Keratinocyte (primary cell): ENCODE data around the gene IFT81. TPM values are rescaled to one million over a fixed set of nuclear protein-coding genes. Genes with fewer than 3 reads are reported as not detected.
A peak's percentile ranks its signal among the peaks of the same experiment; 100 is the strongest.
"Not testable (repeated sequence)": the region's sequence is repeated elsewhere in the genome, so short reads cannot be mapped to it uniquely, and the experiment has no call there.

Experiments used
- DNase-seq: peaks from one replicate; pipeline ENCODE4 v3.0.0-alpha.2; 2011; ENCODE audit warnings: low read depth, missing footprints, low spot score
- FAIRE-seq: peaks from 2 replicates; lab custom pipeline; 2011; peaks lifted over from hg19 to GRCh38; lab: Jason Lieb, UNC
- H2AFZ ChIP-seq: 2 replicates; pipeline ENCODE4 v1.6.0; 2012; ENCODE audit warnings: low read length, control low read depth, inconsistent platforms; ENCODE audit not compliant: control insufficient read depth
- H3K27ac ChIP-seq: 2 replicates; pipeline ENCODE4 v1.5.1; 2011; ENCODE audit warnings: low read length; ENCODE audit not compliant: control insufficient read depth, insufficient read depth
- H3K27me3 ChIP-seq: 3 replicates; pipeline ENCODE4 v1.6.0; 2011; ENCODE audit warnings: low read length; ENCODE audit not compliant: control insufficient read depth, insufficient read depth; ENCODE audit errors: extremely low read depth
- H3K36me3 ChIP-seq, 2 experiments: 2 replicates in 1 of 2; 3 replicates in 1 of 2; pipeline ENCODE4 v1.5.1; 2011; ENCODE audit warnings: low read length in 2 of 2, mild to moderate bottlenecking in 1 of 2; ENCODE audit not compliant: control insufficient read depth in 2 of 2, insufficient read depth in 2 of 2; ENCODE audit errors: extremely low read depth in 1 of 2
- H3K4me1 ChIP-seq: 3 replicates; pipeline ENCODE4 v1.5.1; 2011; ENCODE audit warnings: low read length; ENCODE audit not compliant: control insufficient read depth, insufficient read depth; ENCODE audit errors: extremely low read depth
- H3K4me2 ChIP-seq: 3 replicates; pipeline ENCODE4 v1.6.0; 2011; ENCODE audit warnings: low read depth, low read length; ENCODE audit not compliant: control insufficient read depth, insufficient read depth; ENCODE audit errors: extremely low read depth
- H3K4me3 ChIP-seq, 3 experiments: fragments of 200-600 bp in 1 of 3; sonication (generic) in 1 of 3; 2 replicates in 2 of 3; 3 replicates in 1 of 3; pipeline ENCODE4 v1.5.1; 2011 to 2016; ENCODE audit warnings: low read length in 3 of 3, mild to moderate bottlenecking in 3 of 3, control low read depth in 2 of 3, inconsistent platforms in 1 of 3, low read depth in 1 of 3, mixed read lengths in 1 of 3, mixed run types in 1 of 3, moderate library complexity in 1 of 3; ENCODE audit not compliant: control insufficient read depth in 2 of 3, insufficient read depth in 2 of 3; ENCODE audit errors: extremely low read depth in 1 of 3
- H3K79me2 ChIP-seq: 2 replicates; pipeline ENCODE4 v1.6.0; 2012; ENCODE audit warnings: low read length; ENCODE audit not compliant: control insufficient read depth, insufficient read depth
- H3K9ac ChIP-seq: 3 replicates; pipeline ENCODE4 v1.6.0; 2011; ENCODE audit warnings: low read length; ENCODE audit not compliant: control insufficient read depth, insufficient read depth; ENCODE audit errors: extremely low read depth
- H3K9me1 ChIP-seq: 3 replicates; pipeline ENCODE4 v1.6.0; 2011; ENCODE audit warnings: low read length; ENCODE audit not compliant: control insufficient read depth, insufficient read depth; ENCODE audit errors: extremely low read depth
- H3K9me3 ChIP-seq: 2 replicates; pipeline ENCODE4 v1.5.1; 2012; ENCODE audit warnings: low read depth, low read length; ENCODE audit not compliant: control insufficient read depth
- H4K20me1 ChIP-seq: 3 replicates; pipeline ENCODE4 v1.6.0; 2011; ENCODE audit warnings: low read length; ENCODE audit not compliant: control insufficient read depth, insufficient read depth; ENCODE audit errors: extremely low read depth
- CTCF ChIP-seq, 3 experiments: IDR thresholded peaks in 1 of 3; conservative IDR thresholded peaks in 1 of 3; optimal IDR thresholded peaks in 1 of 3; 2 replicates in 2 of 3; 3 replicates in 1 of 3; pipeline versions ENCODE3 to v1.5.1; 2011; ENCODE audit warnings: low read length in 3 of 3, mild to moderate bottlenecking in 3 of 3, moderate library complexity in 2 of 3, control low read depth in 1 of 3, inconsistent platforms in 1 of 3; ENCODE audit not compliant: insufficient read depth in 2 of 3; ENCODE audit errors: extremely low read depth in 1 of 3
- EZH2 ChIP-seq: IDR thresholded peaks from one replicate; pipeline ENCODE4 v1.6.1; 2012; ENCODE audit warnings: inconsistent platforms, mild to moderate bottlenecking, low read length, moderate library complexity
- dilution Hi-C: fragments of 300-500 bp; cut with MboI; formaldehyde crosslinking; loops from one replicate; pipeline ENCODE4 v1.7.0; 2020; ENCODE audit warnings: low sequenced_read_pairs; ENCODE audit not compliant: extremely low pct_ligation_motif_present
- polyA plus RNA-seq, 5 experiments: library from polyadenylated mRNA; depleted of rRNA in 3 of 5; stranded (reverse) in 3 of 5; stranded (forward) in 1 of 5; unstranded in 1 of 5; fragments of >200 nt; gene quantifications; 1 replicate in 1 of 5; 2 replicates in 3 of 5; 3 replicates in 1 of 5; pipeline versions ENCODE4 v1.2.1 to v1.2.3, GENCODE V29; 2011 to 2012; ENCODE audit warnings: missing spikeins in 2 of 5, low read depth in 1 of 5, low replicate concordance in 1 of 5

The IFT81 gene
- polyA plus RNA-seq, 1 donor (not counting 4 experiments of a cell fraction or from before 2014, with no cell fraction given) = 8.9 TPM

- TF ChIP-seq EZH2 (no peak), CTCF (optimal IDR thresholded peaks at IDR 0.05 in 1 of 3, IDR thresholded peaks at IDR 0.05 in 1 of 3, conservative IDR thresholded peaks at IDR 0.05 in 1 of 3; ENCODE audit: extremely low read depth in 1 of 3, insufficient read depth in 2 of 3, low read length in 3 of 3) (no peak)
- no peak overlapping the region for H3K27ac ChIP-seq
- H3K4me1 ChIP-seq = no peaks in the 10 kb centered on the region
- H3K9me3 ChIP-seq = no peaks in the 10 kb centered on the region
- H3K9ac ChIP-seq = no peak overlapping the region
- H3K79me2 ChIP-seq = no peaks in the 10 kb centered on the region
- no peak for DNase-seq
- no peak overlapping the region for H3K4me2 ChIP-seq
- FAIRE-seq = no peak
- dilution Hi-C loops = no loop called here
- no peaks in the 10 kb centered on the region for H3K9me1 ChIP-seq
- no peaks in the 10 kb centered on the region for H3K27me3 ChIP-seq
- peaks cover 0 to 3% of the 10 kb centered on the region in 2 experiments for H3K36me3 ChIP-seq
- H2AFZ ChIP-seq = no peak overlapping the region
- no peaks in the 10 kb centered on the region for H4K20me1 ChIP-seq
- H3K4me3 ChIP-seq = no peak overlapping the region
Measured at GRCh38 chr12:110203546-110203945, 79.4 kb downstream of the IFT81 start.

- Histone ChIP-seq H3K79me2 (no peaks in the 10 kb centered on the region), H3K27ac (no peak overlapping the region), H2AFZ (no peak overlapping the region), H3K36me3 (peaks cover 0 to 3% of the 10 kb centered on the region in 2 experiments), H3K9ac (no peak overlapping the region), H4K20me1 (no peaks in the 10 kb centered on the region), H3K9me3 (no peaks in the 10 kb centered on the region), H3K27me3 (no peaks in the 10 kb centered on the region), H3K4me1 (no peaks in the 10 kb centered on the region), H3K9me1 (no peaks in the 10 kb centered on the region), H3K4me2 (no peak overlapping the region), H3K4me3 (no peak overlapping the region)
- FAIRE-seq (no peak), DNase-seq (no peak)
- dilution Hi-C loops = no loop called here
- TF ChIP-seq CTCF (optimal IDR thresholded peaks at IDR 0.05 in 1 of 3, IDR thresholded peaks at IDR 0.05 in 1 of 3, conservative IDR thresholded peaks at IDR 0.05 in 1 of 3; ENCODE audit: extremely low read depth in 1 of 3, insufficient read depth in 2 of 3, low read length in 3 of 3) (no peak), EZH2 (no peak)
Measured at GRCh38 chr12:110205931-110206330, 81.8 kb downstream of the IFT81 start.

DNA sequence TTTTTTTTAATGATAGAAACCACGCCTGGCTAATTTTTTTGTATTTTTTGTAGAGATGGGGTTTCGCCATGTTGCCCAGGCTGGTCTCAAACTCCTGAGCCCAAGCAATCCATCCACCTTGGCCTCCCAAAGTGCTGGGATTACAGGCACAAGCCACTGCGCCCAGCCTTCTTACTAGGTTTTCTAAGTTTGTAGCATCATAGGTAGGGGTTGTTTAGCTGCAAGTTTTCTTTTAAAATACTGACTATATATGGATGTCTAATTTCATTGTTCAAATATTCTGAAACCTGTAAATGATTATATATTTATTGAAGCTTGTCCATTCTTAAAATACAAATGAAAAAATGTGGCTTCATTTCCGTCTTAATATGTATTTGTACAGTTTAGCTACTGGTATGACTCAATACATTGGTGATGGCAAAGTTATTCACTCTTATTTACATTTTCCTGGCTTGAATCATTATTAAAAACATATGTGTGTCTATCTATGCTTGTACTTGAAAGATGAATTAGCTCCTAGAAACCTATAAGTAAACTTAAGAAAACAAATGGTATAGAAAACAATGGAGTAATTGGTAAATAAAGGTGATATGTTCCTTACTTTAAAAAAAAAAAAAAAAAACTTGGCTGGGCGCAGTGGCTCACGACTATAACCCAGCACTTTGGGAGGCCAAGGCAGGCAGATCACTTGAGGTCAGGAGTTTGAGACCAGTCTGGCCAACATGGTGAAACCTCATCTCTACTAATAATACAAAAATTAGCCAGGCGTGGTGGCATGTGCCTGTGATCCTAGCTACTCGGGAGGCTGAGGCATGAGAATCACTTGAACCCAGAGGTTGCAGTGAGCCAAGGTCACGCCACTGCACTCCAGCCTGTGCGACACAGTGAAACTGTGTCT, 87.7 kb downstream of the IFT81 start:
- H3K9me1 ChIP-seq, H3K4me1 ChIP-seq, H3K4me3 ChIP-seq, H3K79me2 ChIP-seq, H3K27me3 ChIP-seq, dilution Hi-C loops, H3K4me2 ChIP-seq, H3K36me3 ChIP-seq, H2AFZ ChIP-seq, H4K20me1 ChIP-seq, H3K9me3 ChIP-seq, DNase-seq, H3K9ac ChIP-seq, FAIRE-seq: not testable (repeated sequence)
- peak overlapping the region; percentile 46 for H3K27ac ChIP-seq
